A673 (cell line): ENCODE measurements around the gene FDCSP. TPM values are rescaled to one million over a fixed set of nuclear protein-coding genes. Genes with fewer than 3 reads are reported as not detected.

Experiments
- BruUV-seq: library from RNA; stranded (reverse); fragments of 400-500 nt; replicated peaks from 2 replicates; lab custom pipeline; 2021; lab: Mats Ljungman, UMichigan
- CTCF ChIA-PET: fragments of 300-600 bp; sonication (Branson Sonifier 250); formaldehyde crosslinking; loops from one replicate; lab custom pipeline; 2022; ENCODE audit warnings: antibody characterized with exemption; lab: Charles Lee
- POLR2A ChIA-PET: fragments of 300-600 bp; sonication (Branson Sonifier 250); formaldehyde crosslinking; loops from one replicate; lab custom pipeline; 2022; ENCODE audit warnings: antibody characterized with exemption; ENCODE audit not compliant: low non-redundant PET; lab: Charles Lee
- DNase-seq: peaks from one replicate; pipeline ENCODE4 v3.0.0-alpha.2; 2015; ENCODE audit warnings: low spot score
- H3K27ac ChIP-seq: fragments of 200-600 bp; sonication (generic); 2 replicates; pipeline ENCODE4 v1.5.1; 2016; ENCODE audit warnings: mixed run types, low read depth, mild to moderate bottlenecking, mixed read lengths, antibody characterized with exemption, low read length; ENCODE audit not compliant: poor library complexity, severe bottlenecking
- H3K27me3 ChIP-seq: fragments of 200-600 bp; sonication (generic); replicated peaks from 2 replicates; pipeline ENCODE4 v1.6.1; 2017; ENCODE audit warnings: mixed run types, low read depth, mild to moderate bottlenecking, mixed read lengths, antibody characterized with exemption, low read length; ENCODE audit not compliant: insufficient read depth, poor library complexity
- H3K36me3 ChIP-seq: fragments of 200-600 bp; sonication (generic); 2 replicates; pipeline ENCODE4 v1.6.1; 2016; ENCODE audit warnings: mixed run types, mild to moderate bottlenecking, mixed read lengths, antibody characterized with exemption, low read length; ENCODE audit not compliant: insufficient read depth, poor library complexity, severe bottlenecking
- H3K4me1 ChIP-seq: fragments of 200-600 bp; sonication (generic); 2 replicates; pipeline ENCODE4 v1.6.1; 2017; ENCODE audit warnings: mixed run types, mild to moderate bottlenecking, mixed read lengths, antibody characterized with exemption, low read length; ENCODE audit not compliant: insufficient read depth, poor library complexity, severe bottlenecking
- H3K4me3 ChIP-seq: fragments of 200-600 bp; sonication (generic); 2 replicates; pipeline ENCODE4 v1.5.1; 2016; ENCODE audit warnings: low read depth, mixed run types, mild to moderate bottlenecking, mixed read lengths, low read length; ENCODE audit not compliant: poor library complexity, severe bottlenecking
- H3K9me3 ChIP-seq: fragments of 200-600 bp; sonication (generic); 2 replicates; pipeline ENCODE4 v1.6.1; 2016; ENCODE audit warnings: mixed run types, low read depth, mild to moderate bottlenecking, mixed read lengths, antibody characterized with exemption, low read length; ENCODE audit not compliant: poor library complexity, severe bottlenecking
- EZH2 ChIP-seq: fragments of 200-600 bp; sonication (generic); IDR thresholded peaks from 2 replicates; pipeline ENCODE4 v1.6.1; 2017; ENCODE audit warnings: borderline replicate concordance, low read depth, mild to moderate bottlenecking, mixed read lengths, antibody characterized with exemption, low read length; ENCODE audit not compliant: poor library complexity, severe bottlenecking
- intact Hi-C: fragments of 100-400 bp; cut with micrococcal nuclease; formaldehyde crosslinking; loops from one replicate; pipeline ENCODE4 v1.10.0; 2022; ENCODE audit not compliant: unreplicated experiment
- total RNA-seq: library from RNA; stranded (reverse); gene quantifications from 2 replicates; pipeline ENCODE4 v1.2.3, GENCODE V29; 2021
- TF ChIP-seq, protein P1 (sequence below): fragments of 300-800, 200-600 bp; sonication (generic); conservative IDR thresholded peaks from 2 replicates; pipeline ENCODE4 v1.5.1; 2017; ENCODE audit warnings: low read depth, mild to moderate bottlenecking, antibody characterized with exemption, low read length, moderate library complexity, mixed read lengths

The FDCSP gene
- total RNA-seq, 1 experiment from 2014 or later, result not detected

DNA sequence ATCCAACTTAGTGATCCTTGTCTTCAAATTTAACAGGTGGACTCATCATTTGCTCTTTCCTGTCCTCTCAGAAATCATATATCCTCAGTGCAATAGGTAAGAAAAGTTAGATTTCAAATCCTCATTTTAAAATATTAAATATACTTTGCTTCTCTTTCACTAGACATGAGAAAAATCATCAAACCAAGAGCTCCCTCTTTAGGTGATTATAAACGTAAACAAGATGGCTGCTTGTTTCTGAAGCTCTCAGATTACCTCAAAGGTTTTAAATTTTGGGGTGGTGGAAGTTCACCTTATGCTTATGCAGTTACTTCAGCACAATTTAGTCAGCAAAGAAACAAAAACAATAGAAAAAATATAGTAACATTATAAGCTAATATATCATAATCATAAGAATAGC is 43.8 kb downstream of the FDCSP start:
- no peaks in the 10 kb centered on the region for H3K27me3 ChIP-seq
- H3K4me1 ChIP-seq, result no peaks in the 10 kb centered on the region
- H3K27ac ChIP-seq, result no peak overlapping the region
- H3K4me3 ChIP-seq, result no peak overlapping the region
- intact Hi-C loops, result loop anchor here (10.0 kb wide), 1 partner anchor 375 kb away; no protein-coding TSS in a partner anchor
- no peak for TF ChIP-seq EZH2
- TF ChIP-seq, protein P1, sequence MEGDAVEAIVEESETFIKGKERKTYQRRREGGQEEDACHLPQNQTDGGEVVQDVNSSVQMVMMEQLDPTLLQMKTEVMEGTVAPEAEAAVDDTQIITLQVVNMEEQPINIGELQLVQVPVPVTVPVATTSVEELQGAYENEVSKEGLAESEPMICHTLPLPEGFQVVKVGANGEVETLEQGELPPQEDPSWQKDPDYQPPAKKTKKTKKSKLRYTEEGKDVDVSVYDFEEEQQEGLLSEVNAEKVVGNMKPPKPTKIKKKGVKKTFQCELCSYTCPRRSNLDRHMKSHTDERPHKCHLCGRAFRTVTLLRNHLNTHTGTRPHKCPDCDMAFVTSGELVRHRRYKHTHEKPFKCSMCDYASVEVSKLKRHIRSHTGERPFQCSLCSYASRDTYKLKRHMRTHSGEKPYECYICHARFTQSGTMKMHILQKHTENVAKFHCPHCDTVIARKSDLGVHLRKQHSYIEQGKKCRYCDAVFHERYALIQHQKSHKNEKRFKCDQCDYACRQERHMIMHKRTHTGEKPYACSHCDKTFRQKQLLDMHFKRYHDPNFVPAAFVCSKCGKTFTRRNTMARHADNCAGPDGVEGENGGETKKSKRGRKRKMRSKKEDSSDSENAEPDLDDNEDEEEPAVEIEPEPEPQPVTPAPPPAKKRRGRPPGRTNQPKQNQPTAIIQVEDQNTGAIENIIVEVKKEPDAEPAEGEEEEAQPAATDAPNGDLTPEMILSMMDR, result peak; percentile 35; the same call in 1 of the 2 replicates
- peak; percentile 9 for DNase-seq
- H3K9me3 ChIP-seq, result no peaks in the 10 kb centered on the region
- ChIA-PET CTCF (interaction anchor here (1.5 kb wide), 1 partner anchor 86 kb away, joined by 4 read pairs; no protein-coding TSS in a partner anchor), POLR2A (no interaction called here)
- BruUV-seq, result no TSS peak
- no peaks in the 10 kb centered on the region for H3K36me3 ChIP-seq

GRCh38 chr4:70277121-70277520 is 51.2 kb downstream of the FDCSP start:
- TF ChIP-seq, protein P1, result no peak
- no peak for TF ChIP-seq EZH2
- Histone ChIP-seq H3K4me3 (no peak overlapping the region), H3K9me3 (no peaks in the 10 kb centered on the region), H3K27ac (no peak overlapping the region), H3K4me1 (no peaks in the 10 kb centered on the region), H3K36me3 (no peaks in the 10 kb centered on the region), H3K27me3 (no peaks in the 10 kb centered on the region)
- CTCF ChIA-PET, result no interaction called here
- intact Hi-C loops, result no loop called here
- no peak for DNase-seq
- POLR2A ChIA-PET, result no interaction called here
- BruUV-seq, result no TSS peak

- intact Hi-C loops, result no loop called here
- Histone ChIP-seq H3K27me3 (no peaks in the 10 kb centered on the region), H3K4me3 (no peak overlapping the region), H3K9me3 (no peaks in the 10 kb centered on the region), H3K36me3 (no peaks in the 10 kb centered on the region), H3K27ac (no peak overlapping the region), H3K4me1 (no peaks in the 10 kb centered on the region)
- no peak for TF ChIP-seq EZH2
- TF ChIP-seq, protein P1, result no peak
- CTCF ChIA-PET, result no interaction called here
- BruUV-seq, result no TSS peak
- POLR2A ChIA-PET, result no interaction called here
- DNase-seq, result no peak
Measured at GRCh38 chr4:70280567-70280966, 54.6 kb downstream of the FDCSP start.

Other genes starting within 250 kb of the FDCSP start
- gene STATH, start 230.2 kb upstream of the FDCSP start, total RNA-seq, result not detected in 2 replicates
- not detected in 2 replicates for gene HTN3, start 197.7 kb upstream of the FDCSP start, total RNA-seq
- gene HTN1, start 175.7 kb upstream of the FDCSP start, total RNA-seq, result not detected in 2 replicates
- not detected in 2 replicates for gene PRR27, start 71.9 kb upstream of the FDCSP start, total RNA-seq
- gene ODAM, start 30.4 kb upstream of the FDCSP start, total RNA-seq, result not detected in 2 replicates
- gene CSN3, start 16.5 kb downstream of the FDCSP start, total RNA-seq, result not detected in 2 replicates
- gene CABS1, start 108.9 kb downstream of the FDCSP start, total RNA-seq, result not detected in 2 replicates
- not detected in 2 replicates for gene SMR3A, start 134.6 kb downstream of the FDCSP start, total RNA-seq
- 1.7 and 2.0 TPM in 2 replicates for gene SMR3B, start 157.0 kb downstream of the FDCSP start, total RNA-seq
- gene OPRPN, start 171.8 kb downstream of the FDCSP start, total RNA-seq, result not detected in 2 replicates
- gene MUC7, start 246.1 kb downstream of the FDCSP start, total RNA-seq, result not detected in 2 replicates